ENCODE data around the gene RPS6KA3.

DNA sequence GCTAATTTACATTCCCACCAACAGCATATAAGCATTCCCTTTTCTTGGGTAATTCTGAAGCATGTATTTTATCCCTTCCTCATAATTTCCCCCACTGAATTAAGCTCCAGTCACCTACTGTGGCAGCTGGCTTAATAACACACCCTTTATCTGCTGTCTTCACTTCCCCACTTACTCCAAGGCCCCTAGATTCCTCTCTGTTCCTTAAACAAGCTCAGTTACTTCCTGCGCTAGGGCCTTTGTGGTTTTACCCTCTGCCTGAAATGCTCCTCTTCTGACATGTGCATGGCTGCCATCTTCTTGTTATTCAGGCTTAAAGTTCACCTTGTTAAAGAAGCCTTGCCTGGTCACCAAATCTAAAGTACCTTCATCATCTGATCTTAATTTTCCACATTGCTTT is 47.2 kb upstream of the RPS6KA3 start:
- TF ChIP-seq, protein P1, sequence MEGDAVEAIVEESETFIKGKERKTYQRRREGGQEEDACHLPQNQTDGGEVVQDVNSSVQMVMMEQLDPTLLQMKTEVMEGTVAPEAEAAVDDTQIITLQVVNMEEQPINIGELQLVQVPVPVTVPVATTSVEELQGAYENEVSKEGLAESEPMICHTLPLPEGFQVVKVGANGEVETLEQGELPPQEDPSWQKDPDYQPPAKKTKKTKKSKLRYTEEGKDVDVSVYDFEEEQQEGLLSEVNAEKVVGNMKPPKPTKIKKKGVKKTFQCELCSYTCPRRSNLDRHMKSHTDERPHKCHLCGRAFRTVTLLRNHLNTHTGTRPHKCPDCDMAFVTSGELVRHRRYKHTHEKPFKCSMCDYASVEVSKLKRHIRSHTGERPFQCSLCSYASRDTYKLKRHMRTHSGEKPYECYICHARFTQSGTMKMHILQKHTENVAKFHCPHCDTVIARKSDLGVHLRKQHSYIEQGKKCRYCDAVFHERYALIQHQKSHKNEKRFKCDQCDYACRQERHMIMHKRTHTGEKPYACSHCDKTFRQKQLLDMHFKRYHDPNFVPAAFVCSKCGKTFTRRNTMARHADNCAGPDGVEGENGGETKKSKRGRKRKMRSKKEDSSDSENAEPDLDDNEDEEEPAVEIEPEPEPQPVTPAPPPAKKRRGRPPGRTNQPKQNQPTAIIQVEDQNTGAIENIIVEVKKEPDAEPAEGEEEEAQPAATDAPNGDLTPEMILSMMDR (IDR thresholded peaks at IDR 0.05) = no peak
- no peak for TF ChIP-seq POLR2A (IDR thresholded peaks at IDR 0.05)
